K562 (cell line): ENCODE measurements around the gene DYNC2I2. TPM values are rescaled to one million over a fixed set of nuclear protein-coding genes. Genes with fewer than 3 reads are reported as not detected.
"Not testable (repeated sequence)": the region's sequence is repeated elsewhere in the genome, so short reads cannot be mapped to it uniquely, and the experiment has no call there.

Experiments used
- ATAC-seq: fragments of 200-7000 bp; cut with Tn5 transposase; 3 replicates; pipeline ENCODE4 v1.9.1; 2020; ENCODE audit warnings: moderate library complexity
- BruUV-seq: library from RNA; stranded (reverse); fragments of 400-500 nt; replicated peaks from 2 replicates; lab custom pipeline; 2021; lab: Mats Ljungman, UMichigan
- CTCF ChIA-PET: fragments of 300-600 bp; formaldehyde crosslinking; extraction: SDS; loops from one replicate; lab custom pipeline; 2021; ENCODE audit warnings: low intra/inter-chr PET ratio; lab: Yijun Ruan, JAX
- POLR2A ChIA-PET: fragments of 300-600, 350-650 bp; sonication (Branson Sonifier 250); formaldehyde crosslinking; extraction: SDS; loops from one replicate; lab custom pipeline; 2021; ENCODE audit warnings: antibody characterized with exemption, inconsistent platforms; lab: Yijun Ruan, JAX
- DNase-seq, 4 experiments: peaks; one replicate each; pipeline versions ENCODE4 v3.0.0 to v3.0.0-alpha.2; 2011 to 2018; ENCODE audit warnings: low spot score in 3 of 4, mixed read lengths in 3 of 4; ENCODE audit errors: extremely low read depth in 1 of 4
- FAIRE-seq: peaks from 2 replicates; lab custom pipeline; 2011; peaks lifted over from hg19 to GRCh38; lab: Jason Lieb, UNC
- H2AFZ ChIP-seq: 2 replicates; pipeline ENCODE4 v1.6.0; 2011; ENCODE audit warnings: low read depth, low read length, control low read depth, inconsistent platforms
- H3K27ac ChIP-seq: fragments of 200-600 bp; 3 replicates; pipeline ENCODE4 v1.8.0; 2011; ENCODE audit warnings: low read depth, mild to moderate bottlenecking, control low read depth, inconsistent platforms, low read length, moderate library complexity, mixed read lengths; ENCODE audit errors: extremely low read depth
- H3K27me3 ChIP-seq, 2 experiments: fragments of 300-600 bp in 1 of 2; 2 replicates in 1 of 2; 3 replicates in 1 of 2; pipeline versions ENCODE4 v1.6.0 to v1.8.0; 2011; ENCODE audit warnings: inconsistent platforms in 2 of 2, low read length in 2 of 2, mild to moderate bottlenecking in 1 of 2, mixed read lengths in 1 of 2, moderate library complexity in 1 of 2; ENCODE audit not compliant: control insufficient read depth in 2 of 2, insufficient read depth in 2 of 2
- H3K36me3 ChIP-seq: fragments of 300-600 bp; 3 replicates; pipeline ENCODE4 v1.8.0; 2011; ENCODE audit warnings: mild to moderate bottlenecking, low read length, inconsistent platforms; ENCODE audit not compliant: control insufficient read depth, insufficient read depth
- H3K4me1 ChIP-seq, 2 experiments: fragments of 200-600 bp in 1 of 2; replicated peaks in 1 of 2; 2 replicates in 1 of 2; 3 replicates in 1 of 2; pipeline versions ENCODE4 v1.5.1 to v1.8.0; 2011; ENCODE audit warnings: inconsistent platforms in 2 of 2, low read length in 2 of 2, mild to moderate bottlenecking in 1 of 2, mixed read lengths in 1 of 2, moderate library complexity in 1 of 2; ENCODE audit not compliant: control insufficient read depth in 2 of 2, insufficient read depth in 2 of 2
- H3K4me2 ChIP-seq: 2 replicates; pipeline ENCODE4 v1.6.1; 2011; ENCODE audit warnings: low read length, control low read depth, inconsistent platforms, mixed read lengths; ENCODE audit not compliant: insufficient read depth
- H3K4me3 ChIP-seq: fragments of 200-600 bp; sonication (generic), shearing (Covaris generic); 2 replicates; pipeline ENCODE4 v1.5.1; 2016; ENCODE audit warnings: control low read depth, inconsistent platforms
- H3K79me2 ChIP-seq: fragments of 200-600 bp; 3 replicates; pipeline ENCODE4 v1.8.0; 2011; ENCODE audit warnings: low read length, inconsistent platforms; ENCODE audit not compliant: control insufficient read depth, insufficient read depth
- H3K9ac ChIP-seq, 2 experiments: 2 replicates each; pipeline versions ENCODE4 v1.6.0 to v1.6.1; 2011; ENCODE audit warnings: low read depth in 2 of 2, low read length in 2 of 2, control low read depth in 1 of 2, inconsistent platforms in 1 of 2, mild to moderate bottlenecking in 1 of 2, mixed read lengths in 1 of 2; ENCODE audit not compliant: insufficient read depth in 1 of 2
- H3K9me1 ChIP-seq: one replicate; pipeline ENCODE4 v1.6.0; 2011; ENCODE audit warnings: inconsistent platforms, mild to moderate bottlenecking, low read length, moderate library complexity; ENCODE audit not compliant: control insufficient read depth, insufficient read depth
- H3K9me3 ChIP-seq: replicated peaks from 2 replicates; pipeline ENCODE4 v1.5.1; 2011; ENCODE audit warnings: low read depth, low read length, inconsistent platforms; ENCODE audit not compliant: control insufficient read depth, insufficient read depth
- H4K20me1 ChIP-seq: replicated peaks from 2 replicates; pipeline ENCODE4 v1.6.1; 2011; ENCODE audit warnings: low read length, inconsistent platforms, mixed read lengths; ENCODE audit not compliant: control insufficient read depth, insufficient read depth
- ARID2 ChIP-seq: fragments of 450-650 bp; IDR thresholded peaks from 2 replicates; pipeline ENCODE4 v1.6.1; 2017; ENCODE audit warnings: antibody characterized with exemption, mild to moderate bottlenecking
- BCLAF1 ChIP-seq, 2 experiments: fragments of 450-650 bp in 1 of 2; IDR thresholded peaks; 2 replicates each; pipeline ENCODE4 v1.6.1; 2011 to 2017; ENCODE audit warnings: low read depth in 2 of 2, antibody characterized with exemption in 1 of 2, borderline replicate concordance in 1 of 2, low read length in 1 of 2, mild to moderate bottlenecking in 1 of 2, mixed read lengths in 1 of 2; ENCODE audit not compliant: control insufficient read depth in 1 of 2
- ELF4 ChIP-seq: fragments of 450-650 bp; formaldehyde crosslinking; IDR thresholded peaks from 2 replicates; pipeline ENCODE4 v1.4.0; 2022; ENCODE audit warnings: missing genetic modification characterization
- HDAC1 ChIP-seq, 2 experiments: fragments of 450-650 bp; IDR thresholded peaks; 2 replicates each; pipeline ENCODE4 v1.6.1; 2016 to 2017; ENCODE audit warnings: inconsistent platforms in 1 of 2, mild to moderate bottlenecking in 1 of 2, moderate library complexity in 1 of 2
- HLTF ChIP-seq: fragments of 450-650 bp; IDR thresholded peaks from 2 replicates; pipeline ENCODE4 v1.6.1; 2016
- MLLT1 ChIP-seq, 2 experiments: fragments of 450-650 bp; IDR thresholded peaks; 2 replicates each; pipeline ENCODE4 v1.6.1; 2016
- NKRF ChIP-seq: fragments of 450-650 bp; IDR thresholded peaks from 2 replicates; pipeline ENCODE4 v1.6.1; 2016; ENCODE audit warnings: borderline replicate concordance
- POLR2B ChIP-seq: fragments of 450-650 bp; IDR thresholded peaks from 2 replicates; pipeline ENCODE4 v1.6.1; 2018; ENCODE audit warnings: low read depth; ENCODE audit not compliant: partially characterized antibody
- TSC22D4 ChIP-seq: fragments of 450-650 bp; IDR thresholded peaks from 2 replicates; pipeline ENCODE4 v1.6.1; 2016; ENCODE audit warnings: missing genetic modification characterization, missing biosample characterization, control low read depth
- ZEB2 ChIP-seq: fragments of 450-650 bp; IDR thresholded peaks from 2 replicates; pipeline ENCODE4 v1.6.1; 2016
- WGBS: fragments of 100-300 bp; shearing (Covaris generic); methylation state at CpG from one replicate; pipeline ENCODE4 v1.1.6; 2016; ENCODE audit warnings: low coverage, mixed read lengths; ENCODE audit not compliant: insufficient coverage; ENCODE audit errors: missing lambda C conversion rate; 5-methylcytosine and 5-hydroxymethylcytosine counted together
- in situ Hi-C: fragments of 300-500 bp; cut with MboI; formaldehyde crosslinking; loops from 4 replicates; pipeline ENCODE4 v1.15.0; 2018; ENCODE audit warnings: inconsistent platforms, mixed read lengths
- intact Hi-C: fragments of 100-400 bp; cut with micrococcal nuclease; formaldehyde crosslinking; loops from 2 replicates; pipeline ENCODE4 v1.14.2; 2022
- polyA plus RNA-seq, 8 experiments: library from polyadenylated mRNA; depleted of rRNA in 4 of 8; stranded (reverse) in 5 of 8; unstranded in 3 of 8; fragments of >200 nt; fragmentation: Nextera tagmentation in 2 of 8; fragmentation: Illumina TruSeq in 1 of 8; extraction: Ambion mirVana in 2 of 8; extraction: Trizol in 1 of 8; gene quantifications; 2 replicates each; pipeline versions ENCODE4 v1.2.1 to v1.2.3, GENCODE V29; 2011 to 2014; ENCODE audit warnings: inconsistent platforms in 1 of 8, missing spikeins in 1 of 8
- total RNA-seq, 7 experiments: library from RNA; depleted of rRNA in 6 of 7; stranded (reverse); fragments of >200 nt in 6 of 7; fragmentation: Illumina TruSeq in 2 of 7; extraction: Trizol in 2 of 7; gene quantifications; 2 replicates each; pipeline versions ENCODE4 v1.2.1 to v1.2.3, GENCODE V29; 2011 to 2021; ENCODE audit warnings: low replicate concordance in 1 of 7
- TF ChIP-seq, protein P1 (sequence below): fragments of 450-650 bp; formaldehyde crosslinking; IDR thresholded peaks from 2 replicates; pipeline ENCODE4 v1.4.0; 2022; ENCODE audit warnings: missing genetic modification characterization

Gene DYNC2I2
- total and polyA plus RNA-seq, 9 of the 15 experiments (the other 6 are each of a cell fraction or from before 2014, with no cell fraction given): 1.5 to 249 (median 70.0) TPM

GRCh38 chr9:128693738-128694137, 37.1 kb upstream of the DYNC2I2 start:
- CTCF ChIA-PET, H3K9me1 ChIP-seq, FAIRE-seq, H3K27ac ChIP-seq, H2AFZ ChIP-seq, H3K4me2 ChIP-seq, H3K4me1 ChIP-seq, H3K9me3 ChIP-seq, H3K27me3 ChIP-seq, DNase-seq, BruUV-seq, ATAC-seq, H3K9ac ChIP-seq, H3K4me3 ChIP-seq: not testable (repeated sequence)
- intact Hi-C loops: loop anchor here (10.0 kb wide), 1 partner anchor 981 kb away; no protein-coding TSS in a partner anchor
- POLR2A ChIA-PET: interaction anchor here (0.6 to 1.3 kb wide), 7 partner anchors 8 to 1079 kb away, joined by 3 to 5 read pairs (median 4); partner anchors contain the start of gene PKN3
- Histone ChIP-seq H3K79me2 (peaks cover 53% of the 10 kb centered on the region), H4K20me1 (peaks cover 14% of the 10 kb centered on the region), H3K36me3 (peaks cover 71% of the 10 kb centered on the region)
- in situ Hi-C loops: loop anchor here (10.0 kb wide), 3 partner anchors 449 to 1091 kb away; no protein-coding TSS in a partner anchor
- WGBS: 92% methylated on average over 3 of the region's 3 CpGs
- TF ChIP-seq NKRF: 0 out of 2 replicates have a peak, but pooled peaks have one; percentile 18
- peak; percentile 37; the same call in 1 of the 2 replicates for TF ChIP-seq ELF4 (CRISPR knock-in tag)
- TF ChIP-seq POLR2B: peak; percentile 45
- 0 out of 4 replicates have a peak, but pooled peaks have one; percentile 17 to 53 for TF ChIP-seq MLLT1 (IDR thresholded peaks at IDR 0.05)
- TF ChIP-seq, protein P1, sequence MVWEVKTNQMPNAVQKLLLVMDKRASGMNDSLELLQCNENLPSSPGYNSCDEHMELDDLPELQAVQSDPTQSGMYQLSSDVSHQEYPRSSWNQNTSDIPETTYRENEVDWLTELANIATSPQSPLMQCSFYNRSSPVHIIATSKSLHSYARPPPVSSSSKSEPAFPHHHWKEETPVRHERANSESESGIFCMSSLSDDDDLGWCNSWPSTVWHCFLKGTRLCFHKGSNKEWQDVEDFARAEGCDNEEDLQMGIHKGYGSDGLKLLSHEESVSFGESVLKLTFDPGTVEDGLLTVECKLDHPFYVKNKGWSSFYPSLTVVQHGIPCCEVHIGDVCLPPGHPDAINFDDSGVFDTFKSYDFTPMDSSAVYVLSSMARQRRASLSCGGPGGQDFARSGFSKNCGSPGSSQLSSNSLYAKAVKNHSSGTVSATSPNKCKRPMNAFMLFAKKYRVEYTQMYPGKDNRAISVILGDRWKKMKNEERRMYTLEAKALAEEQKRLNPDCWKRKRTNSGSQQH (CRISPR knock-in tag): peak; percentile 63; the same call in 1 of the 2 replicates
- TF ChIP-seq ZEB2: 0 out of 2 replicates have a peak, but pooled peaks have one; percentile 12
- TF ChIP-seq TSC22D4 (tag): peak; percentile 52; the same call in 1 of the 2 replicates
- TF ChIP-seq BCLAF1 (IDR thresholded peaks at IDR 0.05; ENCODE audit: borderline replicate concordance in 1 of 2, control insufficient read depth in 1 of 2, low read depth in 2 of 2, low read length in 1 of 2): 0 out of 4 replicates have a peak, but pooled peaks of 1 of the 2 experiments have one; percentile 48
- TF ChIP-seq ARID2: 0 out of 2 replicates have a peak, but pooled peaks have one; percentile 55
- TF ChIP-seq HLTF: 0 out of 2 replicates have a peak, but pooled peaks have one; percentile 40
- TF ChIP-seq HDAC1 (IDR thresholded peaks at IDR 0.05): 0 out of 4 replicates have a peak, but pooled peaks of 1 of the 2 experiments have one; percentile 19
